IMR-90 (cell line): ENCODE results near the gene SYT8.

Experiments used
- CEBPB ChIP-seq: IDR thresholded peaks from 2 replicates; pipeline ENCODE4 v1.6.1; 2012; ENCODE audit warnings: low read depth, low read length, improper control_type of control experiment
- CHD1 ChIP-seq: IDR thresholded peaks from 2 replicates; pipeline ENCODE4 v1.6.1; 2012; ENCODE audit warnings: low read depth, low read length, improper control_type of control experiment
- FOS ChIP-seq: fragments of 150-350 bp; IDR thresholded peaks from 2 replicates; pipeline ENCODE4 v1.6.1; 2016; ENCODE audit warnings: low read depth, low read length
- MAFK ChIP-seq: IDR thresholded peaks from 2 replicates; pipeline ENCODE4 v1.6.1; 2012; ENCODE audit warnings: low read depth, low read length, improper control_type of control experiment
- MXI1 ChIP-seq: IDR thresholded peaks from 2 replicates; pipeline ENCODE4 v1.6.1; 2012; ENCODE audit warnings: low read depth, mild to moderate bottlenecking, low read length, moderate library complexity, borderline replicate concordance
- POLR2A ChIP-seq: IDR thresholded peaks from 2 replicates; pipeline ENCODE4 v1.6.1; 2012; ENCODE audit warnings: mild to moderate bottlenecking, low read depth, low read length
- RAD21 ChIP-seq: IDR thresholded peaks from 2 replicates; pipeline ENCODE4 v1.6.1; 2012; ENCODE audit warnings: low read length, improper control_type of control experiment
- SMC3 ChIP-seq: fragments of 150-350 bp; IDR thresholded peaks from 2 replicates; pipeline ENCODE4 v1.6.1; 2016; ENCODE audit warnings: low read depth, mild to moderate bottlenecking, antibody characterized with exemption, low read length, moderate library complexity
- TF ChIP-seq, protein P1 (sequence below): conservative IDR thresholded peaks from 2 replicates; pipeline ENCODE4 v1.5.1; 2012; ENCODE audit warnings: mild to moderate bottlenecking, low read depth, low read length, improper control_type of control experiment
- TF ChIP-seq, protein P2 (sequence below): fragments of 150-350 bp; IDR thresholded peaks from 2 replicates; pipeline ENCODE4 v1.6.1; 2017; ENCODE audit warnings: mild to moderate bottlenecking, antibody characterized with exemption, low read length, low read depth
- TF ChIP-seq, protein P3 (sequence below): fragments of 150-350 bp; IDR thresholded peaks from 2 replicates; pipeline ENCODE4 v1.6.1; 2016; ENCODE audit warnings: low read depth, mild to moderate bottlenecking, low read length, moderate library complexity, borderline replicate concordance

DNA sequence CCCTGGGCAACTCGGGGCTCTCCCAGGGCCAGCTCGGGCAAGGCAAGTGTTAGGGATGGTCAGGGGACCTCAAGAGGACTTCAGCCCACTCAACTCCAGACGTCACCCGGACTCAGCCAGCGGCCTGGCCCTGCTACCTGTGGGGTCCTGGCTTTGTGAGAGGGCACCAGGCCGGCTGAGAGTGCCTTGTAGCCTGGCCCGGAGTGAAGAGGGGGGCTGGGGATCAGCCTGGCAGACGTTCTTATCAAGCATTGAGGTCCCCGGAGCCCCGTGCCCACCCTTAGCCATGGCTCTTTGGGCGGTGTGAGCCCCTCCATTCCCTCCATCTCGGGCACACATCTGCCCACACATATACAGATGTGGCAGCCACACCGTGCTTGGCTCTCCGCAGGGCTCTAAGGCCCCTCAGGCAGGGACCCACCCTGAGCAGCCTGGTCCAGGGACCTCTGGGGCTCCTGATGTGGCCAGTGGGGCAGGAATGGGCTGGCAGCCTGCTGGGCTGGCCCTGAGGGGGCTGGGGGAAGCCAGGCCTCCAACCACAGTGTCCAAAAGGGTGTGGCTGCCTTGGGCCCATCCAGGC, 33.4 kb downstream of the SYT8 start:
- TF ChIP-seq MAFK (no peak), CEBPB (no peak), CHD1 (no peak), MXI1 (no peak), SMC3 (no peak), POLR2A (no peak), FOS (no peak), RAD21 (no peak)
- TF ChIP-seq, protein P1, sequence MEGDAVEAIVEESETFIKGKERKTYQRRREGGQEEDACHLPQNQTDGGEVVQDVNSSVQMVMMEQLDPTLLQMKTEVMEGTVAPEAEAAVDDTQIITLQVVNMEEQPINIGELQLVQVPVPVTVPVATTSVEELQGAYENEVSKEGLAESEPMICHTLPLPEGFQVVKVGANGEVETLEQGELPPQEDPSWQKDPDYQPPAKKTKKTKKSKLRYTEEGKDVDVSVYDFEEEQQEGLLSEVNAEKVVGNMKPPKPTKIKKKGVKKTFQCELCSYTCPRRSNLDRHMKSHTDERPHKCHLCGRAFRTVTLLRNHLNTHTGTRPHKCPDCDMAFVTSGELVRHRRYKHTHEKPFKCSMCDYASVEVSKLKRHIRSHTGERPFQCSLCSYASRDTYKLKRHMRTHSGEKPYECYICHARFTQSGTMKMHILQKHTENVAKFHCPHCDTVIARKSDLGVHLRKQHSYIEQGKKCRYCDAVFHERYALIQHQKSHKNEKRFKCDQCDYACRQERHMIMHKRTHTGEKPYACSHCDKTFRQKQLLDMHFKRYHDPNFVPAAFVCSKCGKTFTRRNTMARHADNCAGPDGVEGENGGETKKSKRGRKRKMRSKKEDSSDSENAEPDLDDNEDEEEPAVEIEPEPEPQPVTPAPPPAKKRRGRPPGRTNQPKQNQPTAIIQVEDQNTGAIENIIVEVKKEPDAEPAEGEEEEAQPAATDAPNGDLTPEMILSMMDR, result no peak
- TF ChIP-seq, protein P2, sequence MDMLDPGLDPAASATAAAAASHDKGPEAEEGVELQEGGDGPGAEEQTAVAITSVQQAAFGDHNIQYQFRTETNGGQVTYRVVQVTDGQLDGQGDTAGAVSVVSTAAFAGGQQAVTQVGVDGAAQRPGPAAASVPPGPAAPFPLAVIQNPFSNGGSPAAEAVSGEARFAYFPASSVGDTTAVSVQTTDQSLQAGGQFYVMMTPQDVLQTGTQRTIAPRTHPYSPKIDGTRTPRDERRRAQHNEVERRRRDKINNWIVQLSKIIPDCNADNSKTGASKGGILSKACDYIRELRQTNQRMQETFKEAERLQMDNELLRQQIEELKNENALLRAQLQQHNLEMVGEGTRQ, result no peak
- TF ChIP-seq, protein P3, sequence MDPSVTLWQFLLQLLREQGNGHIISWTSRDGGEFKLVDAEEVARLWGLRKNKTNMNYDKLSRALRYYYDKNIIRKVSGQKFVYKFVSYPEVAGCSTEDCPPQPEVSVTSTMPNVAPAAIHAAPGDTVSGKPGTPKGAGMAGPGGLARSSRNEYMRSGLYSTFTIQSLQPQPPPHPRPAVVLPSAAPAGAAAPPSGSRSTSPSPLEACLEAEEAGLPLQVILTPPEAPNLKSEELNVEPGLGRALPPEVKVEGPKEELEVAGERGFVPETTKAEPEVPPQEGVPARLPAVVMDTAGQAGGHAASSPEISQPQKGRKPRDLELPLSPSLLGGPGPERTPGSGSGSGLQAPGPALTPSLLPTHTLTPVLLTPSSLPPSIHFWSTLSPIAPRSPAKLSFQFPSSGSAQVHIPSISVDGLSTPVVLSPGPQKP, result no peak
